ENCODE data around the gene C3orf80.
"Not testable (repeated sequence)": the region's sequence is repeated elsewhere in the genome, so short reads cannot be mapped to it uniquely, and the experiment has no call there.

C3orf80 gene

GRCh38 chr3:160225176-160226025 lies at the start of gene C3orf80:
C3orf80 (plus strand) TSS chr3:160225422; CDS start chr3:160225636, 214 bp downstream.
- DNase-seq, result peak; percentile 69
- H3K9me3 Mint-ChIP-seq, result no peaks in the 10 kb centered on the region
- peaks cover 64% of the 10 kb centered on the region for H3K27me3 Mint-ChIP-seq
- peak within 1 kb of the TSS; percentile 67 for H3K4me3 Mint-ChIP-seq
- H3K4me1 Mint-ChIP-seq (ENCODE audit: low read depth), result peaks cover 17% of the 10 kb centered on the region
- H3K27ac Mint-ChIP-seq, result no peak within 1 kb of the TSS
- H3K36me3 Mint-ChIP-seq (ENCODE audit: low read depth), result no peaks in the 10 kb centered on the region

GRCh38 chr3:160176923-160177322 lies 48.3 kb upstream of the C3orf80 start:
- Mint-ChIP-seq H3K27ac (no peak overlapping the region), H3K4me3 (no peak overlapping the region), H3K4me1 (ENCODE audit: low read depth) (peaks cover 4% of the 10 kb centered on the region), H3K27me3 (peaks cover 19% of the 10 kb centered on the region), H3K9me3 (no peaks in the 10 kb centered on the region), H3K36me3 (ENCODE audit: low read depth) (no peaks in the 10 kb centered on the region)
- DNase-seq, result no peak

- H3K4me3 Mint-ChIP-seq; DNase-seq; H3K4me1 Mint-ChIP-seq (ENCODE audit: low read depth); H3K36me3 Mint-ChIP-seq (ENCODE audit: low read depth); H3K9me3 Mint-ChIP-seq; H3K27ac Mint-ChIP-seq: not testable (repeated sequence)
- H3K27me3 Mint-ChIP-seq, result peaks cover 19% of the 10 kb centered on the region
These were observed 46.6 kb upstream of the C3orf80 start for GRCh38 chr3:160178661-160179060.

- not testable (repeated sequence) for H3K4me3 Mint-ChIP-seq; H3K9me3 Mint-ChIP-seq; H3K27ac Mint-ChIP-seq; DNase-seq; H3K4me1 Mint-ChIP-seq (ENCODE audit: low read depth); H3K36me3 Mint-ChIP-seq (ENCODE audit: low read depth)
- peaks cover 21% of the 10 kb centered on the region for H3K27me3 Mint-ChIP-seq
These were observed 45.8 kb upstream of the C3orf80 start for GRCh38 chr3:160179403-160179802.

GRCh38 chr3:160179906-160180305 lies 45.3 kb upstream of the C3orf80 start:
- H3K27ac Mint-ChIP-seq, result no peak overlapping the region
- H3K27me3 Mint-ChIP-seq, result peaks cover 21% of the 10 kb centered on the region
- no peaks in the 10 kb centered on the region for H3K36me3 Mint-ChIP-seq (ENCODE audit: low read depth)
- H3K4me1 Mint-ChIP-seq (ENCODE audit: low read depth), result no peaks in the 10 kb centered on the region
- no peak for DNase-seq
- H3K9me3 Mint-ChIP-seq, result no peaks in the 10 kb centered on the region
- no peak overlapping the region for H3K4me3 Mint-ChIP-seq

- Mint-ChIP-seq H3K4me3 (no peak overlapping the region), H3K9me3 (no peaks in the 10 kb centered on the region), H3K27me3 (peaks cover 21% of the 10 kb centered on the region), H3K4me1 (ENCODE audit: low read depth) (no peaks in the 10 kb centered on the region), H3K36me3 (ENCODE audit: low read depth) (no peaks in the 10 kb centered on the region), H3K27ac (no peak overlapping the region)
- DNase-seq, result no peak
These were observed 44.5 kb upstream of the C3orf80 start for GRCh38 chr3:160180581-160181216.

- no peak overlapping the region for H3K4me3 Mint-ChIP-seq
- H3K27me3 Mint-ChIP-seq, result peaks cover 24% of the 10 kb centered on the region
- H3K27ac Mint-ChIP-seq, result no peak overlapping the region
- H3K36me3 Mint-ChIP-seq (ENCODE audit: low read depth), result no peaks in the 10 kb centered on the region
- no peak for DNase-seq
- H3K4me1 Mint-ChIP-seq (ENCODE audit: low read depth), result no peaks in the 10 kb centered on the region
- no peaks in the 10 kb centered on the region for H3K9me3 Mint-ChIP-seq
These were observed 41.7 kb upstream of the C3orf80 start for GRCh38 chr3:160183345-160184076.

GRCh38 chr3:160184655-160185054 lies 40.6 kb upstream of the C3orf80 start:
- Mint-ChIP-seq H3K9me3 (no peaks in the 10 kb centered on the region), H3K27ac (no peak overlapping the region), H3K27me3 (peaks cover 27% of the 10 kb centered on the region), H3K4me3 (no peak overlapping the region), H3K36me3 (ENCODE audit: low read depth) (no peaks in the 10 kb centered on the region), H3K4me1 (ENCODE audit: low read depth) (no peaks in the 10 kb centered on the region)
- DNase-seq, result no peak

- Mint-ChIP-seq H3K4me1 (ENCODE audit: low read depth) (no peaks in the 10 kb centered on the region), H3K27ac (no peak overlapping the region), H3K9me3 (no peaks in the 10 kb centered on the region), H3K36me3 (ENCODE audit: low read depth) (no peaks in the 10 kb centered on the region), H3K4me3 (no peak overlapping the region), H3K27me3 (peaks cover 20% of the 10 kb centered on the region)
- no peak for DNase-seq
These were observed 39.5 kb upstream of the C3orf80 start for GRCh38 chr3:160185751-160186150.

- Mint-ChIP-seq H3K9me3 (no peaks in the 10 kb centered on the region), H3K36me3 (ENCODE audit: low read depth) (no peaks in the 10 kb centered on the region), H3K27me3 (peaks cover 10% of the 10 kb centered on the region), H3K27ac (no peak overlapping the region), H3K4me3 (no peak overlapping the region), H3K4me1 (ENCODE audit: low read depth) (no peaks in the 10 kb centered on the region)
- no peak for DNase-seq
These were observed 37.9 kb upstream of the C3orf80 start for GRCh38 chr3:160187288-160187687.

- DNase-seq, result no peak
- Mint-ChIP-seq H3K4me1 (ENCODE audit: low read depth) (no peaks in the 10 kb centered on the region), H3K27me3 (peaks cover 5% of the 10 kb centered on the region), H3K27ac (no peak overlapping the region), H3K4me3 (no peak overlapping the region), H3K36me3 (ENCODE audit: low read depth) (no peaks in the 10 kb centered on the region), H3K9me3 (no peaks in the 10 kb centered on the region)
These were observed 32.8 kb upstream of the C3orf80 start for GRCh38 chr3:160192310-160193029.

GRCh38 chr3:160193644-160194192 lies 31.5 kb upstream of the C3orf80 start:
- no peak overlapping the region for H3K27ac Mint-ChIP-seq
- DNase-seq, result no peak
- H3K4me3 Mint-ChIP-seq, result no peak overlapping the region
- H3K27me3 Mint-ChIP-seq, result peaks cover 5% of the 10 kb centered on the region
- no peaks in the 10 kb centered on the region for H3K9me3 Mint-ChIP-seq
- H3K36me3 Mint-ChIP-seq (ENCODE audit: low read depth), result no peaks in the 10 kb centered on the region
- H3K4me1 Mint-ChIP-seq (ENCODE audit: low read depth), result no peaks in the 10 kb centered on the region

- Mint-ChIP-seq H3K27ac (no peak overlapping the region), H3K4me1 (ENCODE audit: low read depth) (no peaks in the 10 kb centered on the region), H3K27me3 (peaks cover 2% of the 10 kb centered on the region), H3K9me3 (no peaks in the 10 kb centered on the region), H3K36me3 (ENCODE audit: low read depth) (no peaks in the 10 kb centered on the region), H3K4me3 (no peak overlapping the region)
- DNase-seq, result no peak
These were observed 30.8 kb upstream of the C3orf80 start for GRCh38 chr3:160194438-160194837.

GRCh38 chr3:160195106-160195505 lies 30.1 kb upstream of the C3orf80 start:
- Mint-ChIP-seq H3K9me3 (no peaks in the 10 kb centered on the region), H3K4me3 (no peak overlapping the region), H3K27ac (no peak overlapping the region), H3K4me1 (ENCODE audit: low read depth) (no peaks in the 10 kb centered on the region), H3K36me3 (ENCODE audit: low read depth) (no peaks in the 10 kb centered on the region), H3K27me3 (no peaks in the 10 kb centered on the region)
- no peak for DNase-seq
